Colonic mucosa (tissue), 4 donors: ENCODE measurements around the gene LRRN2. TPM values are rescaled to one million over a fixed set of nuclear protein-coding genes. Genes with fewer than 3 reads are reported as not detected.

Source experiments
- DNase-seq: peaks from one replicate; pipeline ENCODE4 v3.0.0-alpha.2; 2020
- H3K27ac ChIP-seq: fragments of 200-600 bp; one replicate; pipeline ENCODE4 v1.8.0; 2021
- H3K27me3 ChIP-seq: fragments of 200-600 bp; one replicate; pipeline ENCODE4 v1.8.0; 2021
- H3K36me3 ChIP-seq: fragments of 200-600 bp; one replicate; pipeline ENCODE4 v1.8.0; 2021
- H3K4me1 ChIP-seq: fragments of 200-600 bp; one replicate; pipeline ENCODE4 v1.8.0; 2021; ENCODE audit warnings: mild to moderate bottlenecking
- H3K4me3 ChIP-seq: fragments of 200-600 bp; one replicate; pipeline ENCODE4 v1.8.0; 2021
- H3K9ac ChIP-seq, 2 donors: one replicate each; pipeline ENCODE4 v1.7.0; 2013; ENCODE audit warnings: control low read depth in 2 of 2, low read depth in 2 of 2, low read length in 2 of 2
- H3K9me3 ChIP-seq: fragments of 200-600 bp; one replicate; pipeline ENCODE4 v1.8.0; 2021
- intact Hi-C: fragments of 100-400 bp; cut with DNase I; formaldehyde crosslinking; loops from one replicate; pipeline ENCODE4 v1.14.1; 2022
- total RNA-seq, 2 donors: library from RNA; stranded (reverse); fragmentation: NEBNext Ultra II Directional in 1 of 2; extraction: Animal tissue kit (Norgen Biotek cat#: 25700) in 1 of 2; gene quantifications; one replicate each; pipeline ENCODE4 v1.2.1, GENCODE V29; 2021
- TF ChIP-seq, protein P1 (sequence below): fragments of 200-600 bp; IDR thresholded peaks from one replicate; pipeline ENCODE4 v1.8.0; 2022; ENCODE audit warnings: antibody characterized with exemption, mild to moderate bottlenecking
- donor health status: healthy.
- donor health status: DM: no; HTN: no; CAD: no.
- donor health status: DM: no; HTN: no; CAD: no.

Gene LRRN2
- total RNA-seq, 2 donors from 2014 or later = 13.1 to 13.9 TPM

DNA sequence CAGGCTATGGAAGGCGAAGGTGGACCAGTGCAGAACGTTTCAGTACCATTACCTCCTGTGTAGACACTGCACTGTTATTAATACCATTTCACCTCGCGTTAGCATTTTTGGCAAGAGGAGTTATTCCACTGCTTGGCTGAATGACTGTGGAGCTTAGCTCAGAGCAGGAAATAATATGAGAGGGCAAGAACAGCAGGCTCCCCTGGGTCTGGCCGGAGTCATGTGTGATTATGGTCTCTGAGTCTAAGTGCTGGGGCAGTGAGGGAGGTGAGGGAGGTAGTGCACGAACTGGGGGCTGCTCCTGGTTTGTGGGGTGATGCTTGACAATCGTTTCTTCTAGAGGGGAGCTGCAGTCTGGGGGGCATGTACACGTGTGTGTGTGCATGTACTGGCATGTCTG lies 86.4 kb downstream of the LRRN2 start:
- no peaks in the 10 kb centered on the region for H3K27me3 ChIP-seq
- no peak overlapping the region for H3K27ac ChIP-seq
- intact Hi-C loops = no loop called here
- H3K36me3 ChIP-seq = no peaks in the 10 kb centered on the region
- TF ChIP-seq, protein P1, sequence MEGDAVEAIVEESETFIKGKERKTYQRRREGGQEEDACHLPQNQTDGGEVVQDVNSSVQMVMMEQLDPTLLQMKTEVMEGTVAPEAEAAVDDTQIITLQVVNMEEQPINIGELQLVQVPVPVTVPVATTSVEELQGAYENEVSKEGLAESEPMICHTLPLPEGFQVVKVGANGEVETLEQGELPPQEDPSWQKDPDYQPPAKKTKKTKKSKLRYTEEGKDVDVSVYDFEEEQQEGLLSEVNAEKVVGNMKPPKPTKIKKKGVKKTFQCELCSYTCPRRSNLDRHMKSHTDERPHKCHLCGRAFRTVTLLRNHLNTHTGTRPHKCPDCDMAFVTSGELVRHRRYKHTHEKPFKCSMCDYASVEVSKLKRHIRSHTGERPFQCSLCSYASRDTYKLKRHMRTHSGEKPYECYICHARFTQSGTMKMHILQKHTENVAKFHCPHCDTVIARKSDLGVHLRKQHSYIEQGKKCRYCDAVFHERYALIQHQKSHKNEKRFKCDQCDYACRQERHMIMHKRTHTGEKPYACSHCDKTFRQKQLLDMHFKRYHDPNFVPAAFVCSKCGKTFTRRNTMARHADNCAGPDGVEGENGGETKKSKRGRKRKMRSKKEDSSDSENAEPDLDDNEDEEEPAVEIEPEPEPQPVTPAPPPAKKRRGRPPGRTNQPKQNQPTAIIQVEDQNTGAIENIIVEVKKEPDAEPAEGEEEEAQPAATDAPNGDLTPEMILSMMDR = no peak
- H3K4me3 ChIP-seq = no peak overlapping the region
- no peaks in the 10 kb centered on the region for H3K9me3 ChIP-seq
- no peaks in the 10 kb centered on the region for H3K4me1 ChIP-seq
- no peak for DNase-seq
- no peak overlapping the region for H3K9ac ChIP-seq

DNA sequence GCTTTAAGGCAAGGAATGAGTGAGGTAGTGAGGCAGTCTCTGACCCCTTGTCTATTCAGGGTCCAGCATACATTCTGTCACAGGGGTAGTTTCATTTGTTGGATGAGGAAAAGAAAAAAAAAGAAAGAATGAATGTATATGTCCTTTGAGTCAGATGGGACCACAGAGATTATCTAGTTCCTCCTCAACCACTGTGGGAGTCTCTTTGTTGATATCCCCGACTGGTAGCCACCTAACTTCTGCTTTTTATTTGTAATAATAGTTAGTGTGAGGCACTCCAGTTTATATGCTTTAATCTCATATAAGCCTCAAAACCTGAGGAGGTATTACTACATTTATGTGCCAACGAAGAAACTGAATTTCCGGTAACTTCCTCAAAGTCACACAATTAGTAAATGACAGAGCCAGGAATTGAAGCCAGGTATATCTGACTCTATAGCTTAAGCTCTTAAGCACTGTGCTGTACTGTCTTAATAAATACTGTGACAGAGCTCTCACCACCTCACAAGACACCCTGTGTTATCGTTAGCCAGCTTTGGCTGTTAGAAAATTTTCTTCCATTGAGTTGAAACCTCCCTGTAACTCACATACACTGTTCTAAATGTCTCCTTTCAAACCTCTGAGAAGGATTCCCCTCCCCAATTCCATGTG lies 87.1 kb downstream of the LRRN2 start:
- no peak overlapping the region for H3K27ac ChIP-seq
- DNase-seq = no peak

DNA sequence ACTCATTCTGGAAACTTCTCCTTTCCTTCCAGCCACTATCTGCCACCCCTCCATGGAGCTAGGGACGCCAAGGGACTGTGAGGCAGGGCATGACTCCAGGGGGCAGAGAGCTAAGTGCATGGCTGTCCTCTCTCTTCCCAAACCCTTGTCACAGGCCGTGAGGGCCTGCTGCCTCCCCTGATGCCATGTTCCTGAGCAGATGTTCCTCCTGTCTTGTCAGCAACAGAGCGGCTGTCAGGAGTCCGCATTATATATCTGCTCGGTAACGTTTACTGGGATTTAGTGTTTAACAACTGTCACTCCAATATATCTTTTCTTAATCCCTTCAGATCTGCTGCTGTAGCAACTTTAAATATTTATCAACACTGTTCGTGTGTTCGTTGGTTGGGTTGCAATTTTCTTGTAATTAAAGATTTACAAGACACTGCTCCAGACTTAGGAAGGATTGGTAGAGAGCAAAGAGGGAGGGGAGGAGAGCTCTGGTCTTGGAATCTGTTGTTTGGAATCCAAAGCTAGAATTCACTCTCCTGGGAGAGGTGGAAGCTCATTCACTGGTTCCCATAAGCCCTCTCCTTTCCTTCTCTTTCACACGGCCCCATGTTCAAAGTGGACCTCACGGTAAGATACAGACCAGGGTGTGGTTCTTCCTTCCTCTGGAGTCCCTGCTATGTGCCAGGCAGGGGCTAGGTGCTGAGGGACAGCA lies 93.1 kb downstream of the LRRN2 start:
- Histone ChIP-seq H3K27ac (no peak overlapping the region), H3K4me1 (no peaks in the 10 kb centered on the region), H3K36me3 (no peaks in the 10 kb centered on the region), H3K9ac (peak overlapping the region in 1 of 2 donors; percentile 43), H3K9me3 (no peaks in the 10 kb centered on the region), H3K4me3 (no peak overlapping the region), H3K27me3 (no peaks in the 10 kb centered on the region)
- intact Hi-C loops = no loop called here
- TF ChIP-seq, protein P1 = no peak
- DNase-seq = no peak

More for the DNA sequence above, 87.1 kb downstream of the LRRN2 start:
- Histone ChIP-seq H3K9ac (no peak overlapping the region), H3K9me3 (no peaks in the 10 kb centered on the region), H3K27me3 (no peaks in the 10 kb centered on the region), H3K36me3 (no peaks in the 10 kb centered on the region), H3K4me3 (no peak overlapping the region), H3K4me1 (no peaks in the 10 kb centered on the region)
- TF ChIP-seq, protein P1 = no peak
- intact Hi-C loops = no loop called here

DNA sequence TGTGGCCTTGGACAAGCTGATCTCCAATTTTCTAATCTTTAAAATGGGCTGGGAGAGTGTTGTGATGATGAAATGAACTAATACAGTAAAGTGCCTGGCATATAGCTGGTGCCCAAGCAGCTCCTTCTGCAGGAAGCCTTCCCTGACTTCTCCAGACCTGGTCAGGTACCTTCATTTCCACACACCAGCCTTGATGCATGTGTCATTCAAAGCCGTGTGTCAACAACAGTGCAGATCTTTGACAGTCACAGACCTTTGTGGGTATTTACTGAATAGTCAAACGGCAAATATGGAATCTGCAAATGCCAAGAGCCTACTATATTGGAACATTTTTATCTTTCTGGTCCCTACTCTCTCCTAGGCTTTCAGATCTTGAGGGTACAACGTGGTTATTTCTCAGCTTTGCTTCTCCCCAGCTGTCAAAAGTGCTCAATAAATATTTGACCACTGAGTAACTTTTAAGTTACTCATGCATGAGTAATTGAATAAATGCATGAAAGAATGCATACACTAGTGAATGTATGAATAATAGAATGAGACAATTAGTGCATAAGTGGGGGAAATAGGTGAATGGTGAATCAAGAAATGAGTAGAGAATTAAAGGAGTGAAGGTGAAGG lies 94.0 kb downstream of the LRRN2 start:
- Histone ChIP-seq H3K4me1 (no peaks in the 10 kb centered on the region), H3K36me3 (no peaks in the 10 kb centered on the region), H3K9me3 (no peaks in the 10 kb centered on the region), H3K4me3 (no peak overlapping the region), H3K27me3 (no peaks in the 10 kb centered on the region), H3K9ac (no peak overlapping the region), H3K27ac (no peak overlapping the region)
- DNase-seq = no peak
- intact Hi-C loops = no loop called here
- TF ChIP-seq, protein P1 = no peak

DNA sequence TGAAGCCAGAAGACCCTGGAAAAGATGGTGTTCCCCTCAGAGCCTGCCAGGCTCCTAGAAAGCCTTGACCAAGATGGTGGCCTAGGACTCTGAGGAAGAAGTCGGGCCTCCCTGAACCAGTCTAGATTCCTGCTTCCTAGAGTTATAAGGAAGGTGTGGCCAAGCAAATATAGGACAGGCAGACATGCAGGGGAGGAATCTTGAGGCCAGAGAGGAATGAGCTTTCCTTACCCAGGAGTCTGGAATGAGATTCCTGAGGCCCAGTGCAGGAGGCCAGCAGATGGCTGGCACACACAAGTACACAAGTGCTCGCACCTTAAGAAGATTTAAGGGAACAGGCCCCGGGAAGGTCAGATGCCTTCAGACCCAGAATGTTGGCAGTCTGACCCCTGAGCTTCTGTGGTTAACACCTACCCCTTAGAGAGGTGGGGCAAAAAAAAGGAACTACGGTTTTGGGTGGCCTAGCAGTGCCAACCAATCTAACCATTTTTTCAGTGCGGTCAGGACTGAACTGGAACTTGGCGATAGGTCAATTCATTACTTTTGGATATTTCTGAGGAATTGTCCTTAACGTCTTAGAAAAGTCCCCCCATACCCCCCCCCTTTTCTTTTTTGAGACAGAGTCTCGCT lies 96.0 kb downstream of the LRRN2 start:
- no peaks in the 10 kb centered on the region for H3K9me3 ChIP-seq
- intact Hi-C loops = no loop called here

More for the DNA sequence above, 96.0 kb downstream of the LRRN2 start:
- DNase-seq = no peak
- no peak overlapping the region for H3K27ac ChIP-seq
- TF ChIP-seq, protein P1 = no peak
- H3K9ac ChIP-seq = no peak overlapping the region
- H3K4me3 ChIP-seq = no peak overlapping the region
- H3K27me3 ChIP-seq = no peaks in the 10 kb centered on the region
- no peaks in the 10 kb centered on the region for H3K4me1 ChIP-seq
- H3K36me3 ChIP-seq = no peaks in the 10 kb centered on the region
